Globus pallidus (tissue), 1 donor: ENCODE data around the gene PPFIA4.

ENCODE experiments used
- DNase-seq: peaks from one replicate; pipeline ENCODE4 v3.0.0-alpha.2; 2015; ENCODE audit warnings: low spot score

PPFIA4 gene

DNA sequence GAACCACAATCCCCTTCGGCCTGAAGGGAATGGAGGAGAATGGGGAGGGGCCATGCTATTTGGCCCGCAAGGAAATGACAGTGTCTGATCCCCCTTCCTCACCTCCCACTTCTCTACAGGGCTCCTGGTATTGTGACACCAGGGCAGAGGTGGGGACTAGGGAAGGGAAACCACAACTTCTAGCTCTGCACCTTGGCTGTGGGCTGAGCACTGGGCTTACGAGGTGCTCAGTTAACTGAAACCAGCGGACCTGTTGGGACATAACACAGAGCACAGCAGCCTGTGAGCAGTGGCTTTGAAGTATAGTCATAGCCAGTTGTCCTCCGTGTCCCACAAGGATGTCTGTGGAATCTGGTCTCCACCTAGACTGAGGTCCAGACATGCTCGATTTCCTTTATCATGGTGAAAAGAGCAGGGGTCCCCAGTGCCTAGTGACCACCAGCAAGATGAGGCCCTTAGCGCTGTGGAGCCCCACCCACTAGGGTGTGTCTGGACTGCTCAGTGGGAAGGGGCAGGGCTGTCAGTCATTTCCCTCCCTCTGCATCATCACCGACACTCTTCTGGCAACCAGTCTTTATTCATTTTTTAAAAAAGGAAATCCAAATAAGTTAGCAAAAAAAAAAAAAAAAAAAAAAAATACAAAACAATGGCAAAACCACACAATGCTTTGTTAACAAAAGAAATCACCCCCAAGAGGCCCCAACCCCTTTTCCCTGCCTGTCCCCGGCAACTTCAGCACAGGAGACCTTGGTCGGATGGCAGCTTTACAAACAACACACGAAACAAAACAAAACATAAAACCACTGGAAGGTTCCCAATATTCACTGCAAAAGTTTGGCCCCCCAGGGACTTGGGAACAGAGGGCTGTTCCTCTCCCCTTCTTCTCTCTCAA is 56.5 kb downstream of the PPFIA4 start:
- DNase-seq: no peak

DNA sequence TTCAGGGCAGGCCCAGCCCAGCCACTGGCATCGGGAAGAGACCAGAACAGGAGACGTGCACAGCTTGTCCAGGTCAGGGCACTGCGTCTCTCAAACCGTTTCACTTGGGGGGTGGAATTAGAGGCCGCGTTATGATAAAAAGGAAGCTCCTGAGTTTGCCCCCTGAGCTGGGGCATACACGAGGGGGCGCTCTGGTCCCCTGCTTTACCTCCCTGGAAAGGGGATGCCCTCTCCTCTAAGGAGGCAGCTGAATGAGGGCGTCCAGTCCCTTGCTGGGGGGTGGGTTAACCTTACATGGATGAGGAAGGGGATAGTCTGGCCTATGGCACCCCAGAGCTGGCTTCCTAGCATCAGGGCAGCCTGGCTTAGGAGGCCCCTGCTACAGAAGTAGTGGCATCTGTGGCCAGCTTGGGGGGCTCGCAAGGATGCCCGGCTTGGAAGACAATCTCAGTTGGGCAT is 57.2 kb downstream of the PPFIA4 start:
- no peak for DNase-seq

DNA sequence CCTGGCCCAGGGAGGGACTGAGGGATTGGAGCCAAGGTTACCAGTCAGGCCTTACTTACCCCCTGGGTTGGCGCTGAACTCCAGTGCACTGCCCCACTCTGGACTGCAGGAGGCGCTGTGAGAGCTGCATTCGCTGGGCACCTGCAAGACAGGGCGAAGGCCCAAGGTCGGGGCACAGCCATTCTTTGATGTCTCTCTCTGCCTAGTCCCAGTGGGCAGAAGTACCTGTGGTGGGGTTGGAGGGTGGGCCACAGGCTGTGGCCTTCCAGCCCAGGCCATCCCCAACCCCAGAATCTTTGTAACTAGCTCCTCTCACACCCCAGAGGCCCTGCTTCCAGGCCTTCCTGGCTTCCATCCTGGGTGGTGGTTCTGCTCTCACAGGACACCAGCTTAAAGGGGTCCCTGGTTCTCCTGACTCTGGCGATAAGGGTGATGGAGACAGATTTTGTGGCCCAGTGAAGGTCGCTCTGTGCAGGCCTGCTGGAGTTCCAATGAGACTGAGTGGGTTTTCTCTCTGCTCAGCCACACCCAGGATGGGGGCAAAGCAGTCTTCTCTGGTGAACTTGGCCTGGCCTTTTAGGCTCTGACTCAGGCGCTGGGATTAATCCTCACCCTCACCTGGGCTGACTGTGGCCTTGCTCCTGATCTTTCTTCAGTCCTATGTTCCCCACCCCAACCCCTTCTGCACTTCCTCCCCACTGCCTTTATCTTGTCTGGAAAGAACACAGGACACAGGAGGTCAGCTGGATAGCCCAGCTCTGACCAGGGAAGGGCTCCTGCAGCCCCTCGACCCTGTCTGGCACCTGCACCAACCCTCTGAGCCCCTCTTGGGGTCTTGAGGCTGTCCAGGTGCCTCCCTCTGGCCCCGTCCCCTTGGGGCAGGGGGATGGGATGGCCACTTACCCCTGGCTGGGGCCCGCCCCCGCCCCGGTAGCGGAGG is 58.6 kb downstream of the PPFIA4 start:
- no peak for DNase-seq

DNA sequence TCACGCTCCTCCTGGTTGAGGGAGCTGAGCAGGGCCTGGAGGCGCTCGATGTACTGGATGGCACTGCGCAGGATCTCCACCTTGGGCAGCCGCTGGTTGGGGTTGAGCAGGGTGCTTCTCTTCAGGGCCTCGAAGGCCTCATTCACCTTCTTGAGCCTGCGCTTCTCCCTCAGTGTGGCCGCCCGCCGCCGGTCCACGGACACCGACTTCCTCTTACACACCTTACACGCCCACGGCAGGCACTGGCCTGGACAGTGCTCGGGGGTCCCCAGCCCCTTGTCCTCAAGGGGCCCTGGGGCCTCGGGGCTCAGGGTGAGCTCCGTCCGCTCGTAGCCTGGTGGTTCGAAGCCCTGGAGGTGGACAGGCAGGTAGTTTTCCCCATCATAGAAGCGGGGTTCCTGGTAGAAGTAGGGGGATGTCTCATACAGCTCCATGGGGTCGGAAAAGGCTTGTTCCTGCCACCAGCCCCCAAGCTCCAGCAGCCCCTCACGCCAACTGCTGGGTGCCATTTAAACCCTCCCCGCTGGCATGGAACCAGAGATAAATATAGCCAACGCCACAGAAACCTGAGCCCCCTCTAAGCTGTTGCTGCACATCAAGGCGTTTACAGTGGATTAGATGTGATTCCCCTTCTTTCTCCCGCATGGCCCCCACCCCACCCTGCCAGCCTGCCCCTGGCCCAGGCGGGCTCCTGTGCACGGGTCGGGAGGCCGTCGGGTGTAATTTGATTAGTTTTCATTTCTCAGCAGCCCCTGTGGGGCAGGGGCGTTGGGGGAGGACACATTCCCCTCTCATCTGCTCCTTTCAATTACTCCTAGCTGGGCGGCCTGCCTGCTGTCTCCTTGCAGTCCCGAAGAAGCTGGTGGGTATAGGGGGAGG is 59.5 kb downstream of the PPFIA4 start, which contains the start of gene MYOG:
Gene MYOG, minus strand, starts transcription at position 485 of the 879 bp plus-strand sequence. Its CDS starts 51 bp downstream, at position 434.
- DNase-seq: no peak

DNA sequence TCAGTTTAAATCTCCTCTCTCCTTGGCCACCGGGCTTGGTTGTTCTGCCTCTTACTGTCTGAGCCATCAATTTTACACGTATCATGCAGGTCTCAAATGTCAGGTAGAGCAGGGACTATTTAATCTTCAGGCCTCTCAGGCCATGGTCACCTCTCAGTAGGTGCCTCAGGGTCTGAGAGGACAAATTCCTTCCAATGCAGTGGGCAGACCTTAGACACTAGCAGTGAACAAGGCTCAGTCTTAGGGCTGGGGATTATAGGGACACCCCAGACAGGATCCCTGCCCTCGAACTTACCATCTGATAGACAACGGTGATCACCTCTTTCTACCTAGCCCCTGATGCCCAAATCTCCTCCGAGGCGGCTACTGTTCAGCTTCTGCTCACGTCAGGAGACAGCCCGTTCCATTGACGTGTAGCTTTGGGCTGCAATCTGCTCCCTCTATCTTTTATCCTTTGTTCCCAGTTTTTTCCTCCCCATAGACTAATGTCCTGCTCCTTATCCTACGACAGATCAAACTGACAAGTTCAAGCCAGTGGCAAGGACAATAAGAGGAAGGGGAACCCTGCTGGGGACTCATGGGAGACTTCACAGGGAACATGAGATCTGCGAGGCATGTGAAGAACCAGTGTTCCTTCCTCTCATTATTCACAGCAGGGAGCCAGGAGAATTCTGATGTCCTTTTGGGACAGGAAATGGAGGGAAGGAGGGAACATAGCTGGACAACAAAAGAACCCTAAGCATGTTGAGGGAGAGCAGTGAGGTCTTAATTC is 60.9 kb downstream of the PPFIA4 start:
- DNase-seq: no peak

DNA sequence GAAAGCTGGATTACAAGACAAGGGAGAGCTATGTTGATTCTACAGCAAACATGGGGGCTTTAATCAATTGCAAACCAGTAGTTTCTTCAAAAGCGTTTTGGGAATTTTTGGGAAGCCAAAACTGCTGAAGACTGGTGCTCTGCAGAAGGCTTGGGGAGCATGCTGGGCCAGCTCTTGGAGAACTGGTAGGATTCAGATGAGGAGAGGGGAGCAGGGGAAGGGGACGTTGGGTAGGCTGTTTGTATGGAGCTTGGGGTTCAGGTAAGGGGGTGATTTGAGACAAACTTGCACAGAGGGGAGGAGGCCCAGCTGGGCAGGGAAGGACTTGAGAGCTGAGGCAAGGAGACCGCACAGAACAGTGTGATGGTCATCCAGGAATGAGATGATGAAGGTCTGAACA is 62.1 kb downstream of the PPFIA4 start:
- no peak for DNase-seq

DNA sequence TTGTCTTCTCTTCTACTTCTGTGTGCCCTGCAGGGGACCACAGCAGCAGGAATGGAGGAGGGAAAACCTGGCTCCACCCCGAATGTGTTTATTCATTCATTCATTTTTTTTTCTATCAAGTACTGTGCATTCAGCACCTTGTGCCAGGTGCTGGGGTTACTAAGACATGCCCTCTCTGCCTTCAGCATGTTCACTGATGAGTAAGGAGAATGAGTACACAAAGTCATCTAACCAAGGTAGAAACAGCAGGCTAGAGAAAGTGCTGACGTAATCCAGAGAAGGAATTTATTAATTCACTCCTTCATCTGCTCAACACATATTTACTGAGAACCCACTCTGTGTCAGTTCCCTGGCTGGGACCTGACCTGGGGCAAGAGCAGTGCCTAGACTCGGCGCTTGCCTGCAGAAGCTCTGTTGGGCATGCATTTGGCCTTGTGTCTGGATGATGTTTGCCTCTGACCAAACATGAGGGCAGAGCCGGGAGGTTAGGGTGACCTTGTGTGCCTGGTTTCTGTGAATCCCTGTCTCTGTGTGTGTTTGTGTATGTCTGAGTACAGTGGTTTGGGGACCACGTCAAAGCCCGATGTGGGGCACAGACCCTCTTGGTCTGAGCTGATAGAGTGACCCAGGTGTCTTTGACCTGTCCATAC is 62.8 kb downstream of the PPFIA4 start:
- DNase-seq: no peak

DNA sequence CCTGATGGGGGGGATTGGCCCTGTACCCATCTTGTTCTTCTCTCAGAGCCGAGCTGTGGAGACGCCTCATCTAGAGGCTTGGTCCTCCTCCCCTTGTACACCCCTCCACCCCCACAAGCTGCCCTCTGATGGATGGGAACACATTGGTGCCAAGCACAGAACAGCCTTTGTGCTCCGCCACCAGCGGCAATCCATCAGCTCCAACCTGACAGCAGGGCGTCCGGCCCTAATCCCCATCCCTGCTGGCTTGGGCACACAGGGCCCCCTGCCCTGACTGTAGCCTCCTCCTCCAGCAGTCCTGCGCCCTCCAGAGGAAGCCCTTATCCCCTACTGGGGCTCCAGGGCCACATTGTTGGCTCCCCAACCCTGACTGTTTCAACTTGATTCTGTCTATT is 63.4 kb downstream of the PPFIA4 start:
- peak; percentile 33 for DNase-seq

DNA sequence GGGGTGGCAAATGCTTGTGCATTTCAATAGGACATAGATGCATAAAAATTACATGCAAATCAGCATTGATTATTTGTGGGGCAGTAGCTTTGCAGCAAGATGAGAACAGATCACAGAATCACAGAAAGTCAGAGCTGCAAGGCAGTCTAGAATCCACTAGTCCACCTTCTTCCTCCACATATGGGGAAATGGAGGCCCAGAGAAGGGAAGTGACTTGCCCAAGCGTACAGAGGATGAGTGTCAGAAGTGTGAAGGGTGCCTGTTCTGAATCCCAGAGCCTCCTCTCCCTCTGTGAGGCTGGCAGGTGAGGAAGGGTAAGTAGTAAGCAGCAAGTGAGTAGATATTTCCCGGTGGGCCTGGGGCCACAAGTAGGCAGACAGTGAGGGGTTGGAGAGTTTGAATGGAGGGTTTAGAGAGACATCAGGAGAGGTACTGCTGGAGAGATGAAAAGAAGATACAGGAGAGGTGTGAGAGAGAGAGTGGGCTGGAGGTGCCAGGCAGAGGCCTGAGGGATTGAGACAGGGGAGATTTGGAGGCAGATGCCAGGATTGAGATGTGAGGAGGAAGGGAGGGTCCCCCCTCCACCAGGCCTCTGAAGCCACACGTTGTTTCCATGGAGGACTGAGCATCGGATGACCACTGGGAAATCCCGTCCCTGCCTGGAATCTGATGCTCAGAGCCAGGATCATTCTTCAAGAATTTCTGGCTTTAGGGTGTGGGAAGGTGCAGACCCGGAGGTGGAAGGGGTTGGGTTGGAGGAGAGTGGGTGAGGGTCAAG is 64.3 kb downstream of the PPFIA4 start:
- no peak for DNase-seq

DNA sequence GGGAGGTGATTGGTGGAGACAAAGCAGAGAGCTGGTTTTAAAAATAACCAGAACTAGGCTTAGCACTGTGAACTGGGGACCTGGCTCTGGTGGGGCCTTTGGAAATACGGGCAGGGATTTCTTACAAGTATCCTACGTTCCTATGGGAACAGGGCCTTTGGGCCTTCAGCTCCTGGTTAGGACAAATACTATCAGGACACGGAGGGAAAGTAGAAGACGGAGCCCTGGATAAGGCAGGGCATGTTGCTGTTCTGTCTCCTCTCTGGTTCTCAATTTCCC is 64.8 kb downstream of the PPFIA4 start:
- no peak for DNase-seq

DNA sequence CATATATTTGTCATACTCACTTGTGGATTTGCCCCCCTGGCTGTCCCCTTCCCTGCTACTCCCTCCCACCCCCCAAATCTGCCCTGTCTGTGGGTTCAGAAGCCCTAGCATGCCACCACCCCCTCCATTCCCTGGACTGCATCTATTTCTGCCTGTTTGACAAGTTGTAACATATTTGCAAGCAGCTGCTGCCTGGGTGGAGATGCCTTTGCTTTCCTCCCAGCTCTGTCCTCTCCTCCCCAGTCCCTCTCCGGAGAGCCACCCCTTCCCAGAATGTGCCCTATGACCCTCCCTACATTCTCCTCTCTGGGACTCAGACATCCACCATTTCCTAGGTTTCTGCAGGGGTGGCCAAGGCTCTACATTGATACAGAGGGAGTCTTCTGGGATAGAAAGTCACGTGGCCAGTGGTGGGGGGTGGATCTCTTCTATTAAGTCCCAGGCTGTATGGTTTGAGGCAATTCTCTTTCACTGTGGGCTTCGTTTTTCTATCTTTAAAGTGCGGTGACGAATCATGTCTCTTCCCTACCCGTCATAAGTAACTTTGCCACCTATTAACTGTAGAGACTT is 65.6 kb downstream of the PPFIA4 start:
- DNase-seq: no peak

DNA sequence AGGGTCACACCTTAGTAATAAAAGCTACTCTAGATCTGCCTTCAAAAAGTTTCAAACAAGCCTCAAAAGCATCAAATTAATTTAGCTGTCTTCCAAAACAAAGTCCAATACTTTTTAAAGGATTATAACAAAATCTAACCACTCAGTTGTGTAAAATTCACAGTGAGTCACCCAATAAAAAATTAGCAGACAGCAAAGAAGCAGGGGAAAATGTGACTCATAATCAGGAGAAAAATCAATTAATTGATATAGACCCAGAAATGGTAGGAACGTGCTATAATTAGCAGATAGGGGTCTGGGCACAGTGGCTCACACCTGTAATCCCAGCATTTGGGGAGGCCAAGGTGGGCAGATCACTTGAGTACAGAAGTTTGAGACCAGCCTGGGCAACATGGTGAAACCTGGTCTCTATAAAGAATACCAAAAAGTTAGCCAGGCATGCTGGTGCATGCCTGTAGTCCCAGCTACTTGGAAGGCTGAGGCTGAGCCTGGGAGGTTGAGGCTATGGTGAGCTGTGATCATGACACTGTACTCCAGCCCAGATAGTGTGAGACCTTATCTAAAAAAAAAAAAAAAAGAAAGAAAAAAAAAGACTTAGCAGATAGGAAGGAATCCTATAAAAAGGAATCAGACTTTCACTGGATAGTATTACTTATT is 67.6 kb downstream of the PPFIA4 start:
- no peak for DNase-seq

DNA sequence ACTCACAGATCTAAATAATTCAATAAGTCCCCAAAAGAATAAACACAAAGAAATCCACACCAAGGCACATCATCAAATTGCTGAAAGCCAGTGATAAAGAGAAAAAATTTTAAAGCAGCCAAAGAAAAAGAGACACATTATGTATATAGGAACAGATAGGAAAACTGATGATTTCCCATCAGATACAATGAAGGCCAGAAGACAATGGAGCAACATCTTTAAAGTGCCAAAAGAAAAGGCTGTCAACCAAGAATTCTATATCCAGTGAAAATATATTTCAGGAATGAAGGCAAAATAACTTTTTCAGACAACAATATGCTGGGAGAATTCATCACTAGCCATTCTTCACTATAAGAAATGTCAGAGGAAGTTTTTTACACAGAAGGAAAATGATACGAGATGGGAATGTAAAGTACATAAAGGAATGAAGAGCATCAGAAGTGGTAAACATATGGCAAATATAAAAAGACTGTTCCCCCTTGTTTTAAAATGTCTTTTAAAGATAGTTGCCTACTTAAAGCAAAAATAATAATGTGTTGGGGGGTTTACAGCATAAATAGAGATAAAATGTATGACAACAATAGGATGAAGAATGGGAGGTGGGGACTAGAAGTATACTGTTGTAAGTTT is 68.9 kb downstream of the PPFIA4 start:
- no peak for DNase-seq

DNA sequence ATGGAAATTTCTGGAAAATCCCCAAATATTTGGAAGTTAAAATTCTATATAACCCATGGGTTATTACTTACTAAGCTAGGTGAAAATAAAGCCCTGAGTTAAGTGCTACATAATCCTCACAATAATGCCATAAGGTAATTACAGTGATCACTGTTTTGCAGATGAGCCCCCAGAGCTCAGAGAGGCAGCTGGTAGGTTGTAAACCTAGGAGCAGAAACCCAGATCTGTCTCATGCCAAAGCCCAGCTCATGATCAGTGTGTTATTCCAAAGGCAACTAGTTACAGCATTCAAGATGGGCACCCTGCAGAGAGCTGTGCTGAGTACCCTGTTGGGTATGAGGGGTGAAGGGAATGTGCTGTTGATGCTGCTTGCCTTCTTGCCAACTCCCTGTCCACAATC is 70.3 kb downstream of the PPFIA4 start:
- no peak for DNase-seq

DNA sequence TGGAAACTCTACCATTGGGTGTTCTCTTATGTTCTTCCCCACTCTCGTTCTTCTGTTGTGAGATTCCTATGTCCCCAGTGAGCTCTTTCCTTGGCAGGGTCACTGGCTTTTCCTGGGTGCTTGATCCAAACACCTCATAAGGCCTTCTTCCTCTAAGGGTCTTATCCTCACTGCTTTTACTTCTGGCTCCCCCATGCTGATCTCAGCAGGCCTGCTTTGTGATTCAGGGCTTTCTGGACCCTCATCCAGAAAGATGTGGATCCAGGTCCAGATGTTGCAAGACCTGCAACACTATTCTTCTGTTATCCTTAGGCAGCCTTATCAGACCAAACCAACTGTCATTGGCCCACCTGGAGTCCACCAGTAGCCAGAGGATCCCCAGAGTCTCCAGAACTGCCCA is 70.7 kb downstream of the PPFIA4 start:
- DNase-seq: no peak

DNA sequence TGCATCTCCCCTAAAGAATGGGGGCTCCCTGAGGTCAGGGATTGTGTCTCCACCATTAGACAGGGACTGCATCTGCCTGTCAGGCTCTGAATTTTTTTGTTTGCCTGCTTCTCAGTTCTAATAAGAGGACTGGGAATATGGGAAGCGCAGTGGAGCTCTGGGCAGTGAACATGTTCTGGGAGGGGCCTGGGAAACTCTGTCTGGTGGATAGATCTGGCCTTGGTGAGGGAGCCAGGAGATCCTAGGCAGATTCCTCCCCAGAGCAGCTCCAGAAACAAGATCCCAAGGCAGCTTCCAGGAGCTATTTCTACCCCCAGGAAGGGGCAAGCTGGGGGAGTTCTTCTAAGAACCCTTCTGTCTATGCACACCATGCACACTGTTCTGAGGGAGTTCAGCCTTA is 72.2 kb downstream of the PPFIA4 start:
- no peak for DNase-seq

DNA sequence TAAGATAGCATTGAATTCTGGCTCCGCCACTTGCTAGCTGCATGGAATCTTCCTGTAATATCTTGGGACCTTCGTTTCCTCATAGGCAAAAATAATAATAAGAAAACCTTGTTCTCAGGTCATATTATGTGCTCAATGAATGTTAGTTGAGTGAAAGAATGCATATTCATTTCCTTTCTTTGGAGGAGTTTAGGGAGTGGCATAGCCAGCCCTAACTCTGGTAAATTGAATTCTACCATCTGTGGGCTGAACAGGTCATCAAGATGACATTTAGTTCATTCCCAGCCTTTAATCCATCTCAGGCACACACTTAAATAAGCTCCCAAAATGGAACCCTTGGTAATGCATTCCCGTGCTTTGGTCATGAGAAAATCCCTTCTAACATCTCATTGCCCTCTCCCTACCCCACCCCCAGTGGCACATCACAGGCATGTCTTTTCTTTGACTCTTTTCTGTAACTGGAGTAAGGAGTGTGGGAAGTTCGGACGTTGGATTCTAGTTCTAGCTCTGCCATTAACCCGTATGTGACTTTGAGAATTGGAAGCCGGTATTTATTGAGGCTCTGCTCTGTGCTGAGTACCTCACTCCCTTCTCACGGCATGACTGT is 72.7 kb downstream of the PPFIA4 start:
- DNase-seq: no peak
